Esophagus squamous epithelium (tissue), 5 donors: ENCODE data around the gene MYLK2. TPM values are rescaled to one million over a fixed set of nuclear protein-coding genes. Genes with fewer than 3 reads are reported as not detected.

Experiments used
- DNase-seq: peaks from one replicate; lab custom pipeline; 2025; lab: John Stamatoyannopoulos, UW
- H3K27ac ChIP-seq, 4 donors: fragments of 200-600 bp; sonication (generic); one replicate each; pipeline ENCODE4 v1.5.1; 2016 to 2019; ENCODE audit warnings: mild to moderate bottlenecking in 1 of 4
- H3K27me3 ChIP-seq, 4 donors: fragments of 200-600 bp; sonication (generic); 1 replicate in 3 of 4; 2 replicates in 1 of 4; pipeline versions ENCODE4 v1.5.1 to v1.6.0; 2017 to 2021; ENCODE audit warnings: antibody characterized with exemption in 1 of 4
- H3K36me3 ChIP-seq, 3 donors: fragments of 200-600 bp; sonication (generic); one replicate each; pipeline ENCODE4 v1.5.1; 2016 to 2019
- H3K4me1 ChIP-seq, 3 donors: fragments of 200-600 bp; sonication (generic); one replicate each; pipeline ENCODE4 v1.5.1; 2017 to 2019
- H3K4me3 ChIP-seq, 4 donors: fragments of 200-600 bp; sonication (generic); 1 replicate in 3 of 4; 2 replicates in 1 of 4; pipeline ENCODE4 v1.5.1; 2016 to 2019; ENCODE audit warnings: mild to moderate bottlenecking in 2 of 4, moderate library complexity in 1 of 4
- H3K9me3 ChIP-seq, 3 donors: fragments of 200-600 bp; sonication (generic); one replicate each; pipeline ENCODE4 v1.5.1; 2016 to 2019
- CTCF ChIP-seq, 6 experiments: fragments of 450-650 bp in 4 of 6; fragments of 200-600 bp in 2 of 6; sonication (generic) in 2 of 6; IDR thresholded peaks; one replicate each; pipeline ENCODE4 v1.5.1; 2016 to 2019; ENCODE audit warnings: antibody characterized with exemption in 6 of 6, mild to moderate bottlenecking in 4 of 6, moderate library complexity in 4 of 6
- POLR2A ChIP-seq, 4 donors: fragments of 450-650 bp; IDR thresholded peaks; one replicate each; pipeline ENCODE4 v1.6.1; 2017; ENCODE audit warnings: antibody characterized with exemption in 4 of 4, mild to moderate bottlenecking in 4 of 4, moderate library complexity in 3 of 4
- WGBS, 2 donors: methylation state at CpG; one replicate each; pipeline ENCODE4 v1.1.5; 2018; 5-methylcytosine and 5-hydroxymethylcytosine counted together
- intact Hi-C: fragments of 100-400 bp; cut with DNase I; formaldehyde crosslinking; loops from one replicate; pipeline ENCODE4 v1.15.0; 2022
- total RNA-seq, 4 donors: library from RNA; depleted of rRNA; stranded (reverse); fragments of >200 nt; gene quantifications; one replicate each; pipeline ENCODE4 v1.1.0, GENCODE V29; 2016
- donor health status: DM: yes; HTN: yes; CAD: no.

The MYLK2 gene
- total RNA-seq, 4 donors from 2014 or later = 0.38 TPM; not detected in 3

- Histone ChIP-seq H3K27me3 (no peaks in the 10 kb centered on the region), H3K4me1 (no peaks in the 10 kb centered on the region)
- WGBS, 2 donors = 80 to 89% methylated on average over 3 of the region's 3 CpGs
Measured at GRCh38 chr20:31797364-31797763, 21.8 kb upstream of the MYLK2 start.

GRCh38 chr20:31801508-31801907 lies 17.6 kb upstream of the MYLK2 start:
- WGBS, 2 donors = 92 to 94% methylated on average over 5 to 7 of the region's 7 CpGs
- no peaks in the 10 kb centered on the region for H3K9me3 ChIP-seq
- no peak overlapping the region for H3K27ac ChIP-seq
- no peak for DNase-seq
- peaks cover 0 to 56% (median 0%) of the 10 kb centered on the region in 3 donors for H3K36me3 ChIP-seq
- H3K4me3 ChIP-seq = no peak overlapping the region
- H3K27me3 ChIP-seq = no peaks in the 10 kb centered on the region
- intact Hi-C loops = no loop called here
- no peak for TF ChIP-seq CTCF (IDR thresholded peaks at IDR 0.05)
- TF ChIP-seq POLR2A (IDR thresholded peaks at IDR 0.05) = no peak
- no peaks in the 10 kb centered on the region for H3K4me1 ChIP-seq

More at GRCh38 chr20:31797364-31797763, 21.8 kb upstream of the MYLK2 start:
- H3K36me3 ChIP-seq = peaks cover 0 to 50% (median 0%) of the 10 kb centered on the region in 3 donors
- H3K27ac ChIP-seq = no peak overlapping the region
- no peak for TF ChIP-seq POLR2A (IDR thresholded peaks at IDR 0.05)
- no peak for TF ChIP-seq CTCF (IDR thresholded peaks at IDR 0.05)
- intact Hi-C loops = no loop called here
- no peak overlapping the region for H3K4me3 ChIP-seq
- no peak for DNase-seq
- no peaks in the 10 kb centered on the region for H3K9me3 ChIP-seq

GRCh38 chr20:31803552-31804291 lies 15.4 kb upstream of the MYLK2 start:
- Histone ChIP-seq H3K9me3 (no peaks in the 10 kb centered on the region), H3K4me3 (no peak overlapping the region), H3K36me3 (peaks cover 0 to 42% (median 0%) of the 10 kb centered on the region in 3 donors), H3K4me1 (no peaks in the 10 kb centered on the region), H3K27me3 (no peaks in the 10 kb centered on the region), H3K27ac (no peak overlapping the region)
- no peak for TF ChIP-seq CTCF (IDR thresholded peaks at IDR 0.05)
- TF ChIP-seq POLR2A (IDR thresholded peaks at IDR 0.05) = no peak
- 83 to 90% methylated on average over 7 of the region's 7 CpGs for WGBS, 2 donors
- intact Hi-C loops = no loop called here
- no peak for DNase-seq

- intact Hi-C loops = no loop called here
- Histone ChIP-seq H3K9me3 (no peaks in the 10 kb centered on the region), H3K27ac (no peak overlapping the region), H3K4me1 (peaks cover 0 to 4% (median under 1%) of the 10 kb centered on the region in 3 donors), H3K4me3 (no peak overlapping the region), H3K27me3 (no peaks in the 10 kb centered on the region), H3K36me3 (peaks cover 0 to 12% (median 0%) of the 10 kb centered on the region in 3 donors)
- no peak for DNase-seq
- WGBS, 2 donors = 65 to 70% methylated on average over 7 of the region's 8 CpGs
- TF ChIP-seq CTCF (IDR thresholded peaks at IDR 0.05) (no peak), POLR2A (IDR thresholded peaks at IDR 0.05) (no peak)
Measured at GRCh38 chr20:31806564-31807355, 12.4 kb upstream of the MYLK2 start.

- H3K4me1 ChIP-seq = peaks cover 0 to 6% (median 4%) of the 10 kb centered on the region in 3 donors
- H3K4me3 ChIP-seq = no peak overlapping the region
- WGBS, 2 donors = 69 to 77% methylated on average over 3 of the region's 3 CpGs
- no peak overlapping the region for H3K27ac ChIP-seq
- H3K27me3 ChIP-seq = no peaks in the 10 kb centered on the region
- TF ChIP-seq CTCF (IDR thresholded peaks at IDR 0.05) (no peak), POLR2A (IDR thresholded peaks at IDR 0.05) (no peak)
- DNase-seq = no peak
- intact Hi-C loops = no loop called here
- no peaks in the 10 kb centered on the region for H3K9me3 ChIP-seq
- H3K36me3 ChIP-seq = no peaks in the 10 kb centered on the region
Measured at GRCh38 chr20:31808481-31808880, 10.7 kb upstream of the MYLK2 start.
